ENCODE results near the gene PABPC1L.

The PABPC1L gene

GRCh38 chr20:44942264-44942973 is 32.6 kb downstream of the PABPC1L start:
- no peak for DNase-seq (ENCODE audit: low read depth in 2 of 2)

- no peak for DNase-seq (ENCODE audit: low read depth in 2 of 2)
These were observed 34.0 kb downstream of the PABPC1L start for GRCh38 chr20:44943828-44944227.

- no peak for DNase-seq (ENCODE audit: low read depth in 2 of 2)
These were observed 35.4 kb downstream of the PABPC1L start for GRCh38 chr20:44945261-44945660.

GRCh38 chr20:44946271-44946852 is 36.5 kb downstream of the PABPC1L start:
- DNase-seq (ENCODE audit: low read depth in 2 of 2), result no peak

GRCh38 chr20:44948107-44948506 is 38.2 kb downstream of the PABPC1L start:
- DNase-seq (ENCODE audit: low read depth in 2 of 2), result no peak

- DNase-seq (ENCODE audit: low read depth in 2 of 2), result no peak
These were observed 38.7 kb downstream of the PABPC1L start for GRCh38 chr20:44948513-44948912.

- DNase-seq (ENCODE audit: low read depth in 2 of 2), result no peak
These were observed 40.5 kb downstream of the PABPC1L start for GRCh38 chr20:44950368-44950767.

GRCh38 chr20:44952731-44953130 is 42.9 kb downstream of the PABPC1L start:
- DNase-seq (ENCODE audit: low read depth in 2 of 2), result no peak

- DNase-seq (ENCODE audit: low read depth in 2 of 2), result no peak
These were observed 44.4 kb downstream of the PABPC1L start for GRCh38 chr20:44954211-44954610.

- DNase-seq (ENCODE audit: low read depth in 2 of 2), result no peak
These were observed 45.4 kb downstream of the PABPC1L start for GRCh38 chr20:44955270-44955669.

GRCh38 chr20:44956410-44956809 is 46.5 kb downstream of the PABPC1L start:
- no peak for DNase-seq (ENCODE audit: low read depth in 2 of 2)

GRCh38 chr20:44958276-44958675 is 48.4 kb downstream of the PABPC1L start:
- no peak for DNase-seq (ENCODE audit: low read depth in 2 of 2)

- no peak for DNase-seq (ENCODE audit: low read depth in 2 of 2)
These were observed 49.3 kb downstream of the PABPC1L start for GRCh38 chr20:44959082-44959637.

- peak in 1 of 2 donors; percentile 56 for DNase-seq (ENCODE audit: low read depth in 2 of 2)
These were observed 49.8 kb downstream of the PABPC1L start for GRCh38 chr20:44959638-44960102.

- peak; percentile 81 to 96 for DNase-seq (ENCODE audit: low read depth in 2 of 2)
These were observed 50.4 kb downstream of the PABPC1L start, which contains the start of gene TOMM34 for GRCh38 chr20:44960103-44960852. Gene TOMM34, minus strand, starts transcription at chr20:44960397. Its CDS starts 64 bp downstream, at chr20:44960333.

- no peak for DNase-seq (ENCODE audit: low read depth in 2 of 2)
These were observed 51.4 kb downstream of the PABPC1L start for GRCh38 chr20:44961011-44961869.

- DNase-seq (ENCODE audit: low read depth in 2 of 2), result no peak
These were observed 52.0 kb downstream of the PABPC1L start for GRCh38 chr20:44961870-44962267.

GRCh38 chr20:44962483-44962882 is 52.6 kb downstream of the PABPC1L start:
- no peak for DNase-seq (ENCODE audit: low read depth in 2 of 2)

GRCh38 chr20:44963325-44964215 is 53.7 kb downstream of the PABPC1L start:
- DNase-seq (ENCODE audit: low read depth in 2 of 2), result no peak

- no peak for DNase-seq (ENCODE audit: low read depth in 2 of 2)
These were observed 55.8 kb downstream of the PABPC1L start for GRCh38 chr20:44965651-44966029.

Data from stimulated activated CD4-positive, alpha-beta T cell treated with anti-CD3 and anti-CD28 coated beads, Interleukin-1b, Interleukin-23, amount 100 ng/mL, for 1 hour (primary cell).